SK-N-MC (cell line): ENCODE measurements around the gene RGMA.

Source experiments
- EZH2 ChIP-seq: fragments of 200-600 bp; sonication (generic); IDR thresholded peaks from one replicate; pipeline ENCODE4 v1.6.1; 2017; ENCODE audit warnings: antibody characterized with exemption
- POLR2AphosphoS5 ChIP-seq: IDR thresholded peaks from 2 replicates; pipeline ENCODE4 v1.6.1; 2012; ENCODE audit warnings: mild to moderate bottlenecking, low read depth, low read length, borderline replicate concordance

DNA sequence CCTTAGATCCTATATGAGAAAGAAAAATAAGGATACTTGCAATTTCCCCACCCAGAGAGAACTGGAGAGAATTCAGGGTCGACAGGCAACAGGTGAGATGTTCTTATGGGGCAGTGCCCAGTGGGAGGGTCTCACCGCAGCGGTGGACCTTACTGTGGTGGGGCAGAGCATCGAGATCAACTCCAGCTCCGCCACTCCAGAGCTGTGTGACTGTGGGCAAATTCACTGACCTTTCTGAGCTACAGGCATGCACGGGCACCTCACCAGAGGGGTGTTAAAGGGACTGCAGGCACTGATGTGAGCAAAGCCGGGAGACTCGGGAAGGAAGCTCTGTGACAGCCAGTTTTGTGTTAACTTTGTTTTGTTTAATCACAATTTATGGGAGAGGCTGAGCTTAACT, 30.9 kb downstream of the RGMA start:
- no peak for TF ChIP-seq EZH2
- no peak for TF ChIP-seq POLR2AphosphoS5
